ENCODE data around the gene SEL1L3. TPM values are rescaled to one million over a fixed set of nuclear protein-coding genes. Genes with fewer than 3 reads are reported as not detected.

SEL1L3 gene
- total RNA-seq, 1 donor from 2014 or later: 123 TPM

GRCh38 chr4:25827373-25827772 is 35.4 kb downstream of the SEL1L3 start:
- no peaks in the 10 kb centered on the region for H3K27me3 ChIP-seq (ENCODE audit: control insufficient read depth, insufficient read depth, low read length)
- peaks cover 1% of the 10 kb centered on the region for H3K36me3 ChIP-seq (ENCODE audit: control insufficient read depth, insufficient read depth, low read length)
- DNase-seq (ENCODE audit: low read depth): no peak
- no peak for TF ChIP-seq CTCF (IDR thresholded peaks at IDR 0.05; ENCODE audit: insufficient read depth, low read length, poor library complexity, severe bottlenecking)
- H3K4me3 ChIP-seq (ENCODE audit: low read depth, low read length): no peak overlapping the region

- Histone ChIP-seq H3K27me3 (ENCODE audit: control insufficient read depth, insufficient read depth, low read length) (no peaks in the 10 kb centered on the region), H3K36me3 (ENCODE audit: control insufficient read depth, insufficient read depth, low read length) (peaks cover 1% of the 10 kb centered on the region), H3K4me3 (ENCODE audit: low read depth, low read length) (no peak overlapping the region)
- DNase-seq (ENCODE audit: low read depth): no peak
- no peak for TF ChIP-seq CTCF (IDR thresholded peaks at IDR 0.05; ENCODE audit: insufficient read depth, low read length, poor library complexity, severe bottlenecking)
Measured at GRCh38 chr4:25826074-25826752, 36.6 kb downstream of the SEL1L3 start.

GRCh38 chr4:25823632-25824031 is 39.2 kb downstream of the SEL1L3 start:
- Histone ChIP-seq H3K27me3 (ENCODE audit: control insufficient read depth, insufficient read depth, low read length) (no peaks in the 10 kb centered on the region), H3K36me3 (ENCODE audit: control insufficient read depth, insufficient read depth, low read length) (no peaks in the 10 kb centered on the region), H3K4me3 (ENCODE audit: low read depth, low read length) (no peak overlapping the region)
- no peak for DNase-seq (ENCODE audit: low read depth)
- no peak for TF ChIP-seq CTCF (IDR thresholded peaks at IDR 0.05; ENCODE audit: insufficient read depth, low read length, poor library complexity, severe bottlenecking)

GRCh38 chr4:25821899-25822298 is 40.9 kb downstream of the SEL1L3 start:
- no peak for DNase-seq (ENCODE audit: low read depth)
- Histone ChIP-seq H3K4me3 (ENCODE audit: low read depth, low read length) (no peak overlapping the region), H3K27me3 (ENCODE audit: control insufficient read depth, insufficient read depth, low read length) (no peaks in the 10 kb centered on the region), H3K36me3 (ENCODE audit: control insufficient read depth, insufficient read depth, low read length) (no peaks in the 10 kb centered on the region)
- TF ChIP-seq CTCF (IDR thresholded peaks at IDR 0.05; ENCODE audit: insufficient read depth, low read length, poor library complexity, severe bottlenecking): no peak

GRCh38 chr4:25821267-25821666 is 41.5 kb downstream of the SEL1L3 start:
- H3K27me3 ChIP-seq (ENCODE audit: control insufficient read depth, insufficient read depth, low read length): no peaks in the 10 kb centered on the region
- no peak overlapping the region for H3K4me3 ChIP-seq (ENCODE audit: low read depth, low read length)
- H3K36me3 ChIP-seq (ENCODE audit: control insufficient read depth, insufficient read depth, low read length): peaks cover under 1% of the 10 kb centered on the region
- no peak for TF ChIP-seq CTCF (IDR thresholded peaks at IDR 0.05; ENCODE audit: insufficient read depth, low read length, poor library complexity, severe bottlenecking)
- no peak for DNase-seq (ENCODE audit: low read depth)

- no peak for DNase-seq (ENCODE audit: low read depth)
- Histone ChIP-seq H3K4me3 (ENCODE audit: low read depth, low read length) (no peak overlapping the region), H3K27me3 (ENCODE audit: control insufficient read depth, insufficient read depth, low read length) (no peaks in the 10 kb centered on the region), H3K36me3 (ENCODE audit: control insufficient read depth, insufficient read depth, low read length) (peaks cover 1% of the 10 kb centered on the region)
- no peak for TF ChIP-seq CTCF (IDR thresholded peaks at IDR 0.05; ENCODE audit: insufficient read depth, low read length, poor library complexity, severe bottlenecking)
Measured at GRCh38 chr4:25818876-25819275, 43.9 kb downstream of the SEL1L3 start.
